ENCODE results near the gene C5AR2.
"Not testable (repeated sequence)": the region's sequence is repeated elsewhere in the genome, so short reads cannot be mapped to it uniquely, and the experiment has no call there.

The C5AR2 gene

DNA sequence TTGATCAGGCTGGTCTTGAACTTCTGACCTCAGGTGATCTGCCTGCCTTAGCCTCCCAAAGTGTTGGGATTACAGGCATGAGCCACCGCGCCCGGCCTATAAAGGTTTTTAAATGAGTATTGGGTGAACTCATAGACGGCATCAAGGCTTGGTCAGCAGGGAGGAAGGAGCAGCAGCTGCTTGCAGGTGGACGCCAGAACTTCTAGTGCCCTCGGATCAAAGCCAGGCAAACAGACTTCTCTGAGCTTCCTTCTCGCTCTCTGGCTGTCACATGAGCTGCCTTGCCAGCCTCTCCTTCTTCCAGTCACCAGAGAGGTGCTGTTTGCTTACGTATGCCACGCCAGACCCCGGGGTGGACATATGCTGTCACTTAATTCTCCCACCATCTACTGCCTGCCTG is 33.5 kb downstream of the C5AR2 start:
- DNase-seq = not testable (repeated sequence)

DNA sequence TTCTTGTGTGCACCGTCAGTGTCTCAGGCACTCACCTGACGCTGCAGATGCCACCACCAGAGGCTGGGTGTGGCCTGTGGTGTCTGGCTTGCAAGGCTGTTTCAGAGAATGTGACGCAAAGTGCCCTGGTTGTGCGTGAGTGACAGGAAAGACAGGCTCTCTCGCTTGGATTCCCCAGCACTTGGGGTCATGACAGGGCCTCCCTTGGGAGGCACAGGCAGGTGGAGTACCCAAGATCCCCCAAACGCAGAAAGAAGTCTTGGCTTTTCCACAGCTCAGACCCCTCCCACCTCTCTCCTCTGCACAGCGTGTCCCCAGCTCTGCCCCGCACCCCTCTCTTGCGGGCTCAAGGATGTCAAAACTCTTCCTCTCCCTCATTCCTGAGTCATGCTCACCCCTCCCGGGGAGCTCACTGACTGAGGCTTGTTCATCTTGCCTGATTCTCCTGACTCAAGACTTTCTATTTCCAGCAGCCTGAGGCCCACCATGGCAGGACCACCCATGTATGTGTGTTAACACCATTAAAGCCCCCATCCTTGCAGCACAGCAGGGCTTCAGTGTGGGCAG is 38.2 kb downstream of the C5AR2 start:
- DNase-seq = no peak

DNA sequence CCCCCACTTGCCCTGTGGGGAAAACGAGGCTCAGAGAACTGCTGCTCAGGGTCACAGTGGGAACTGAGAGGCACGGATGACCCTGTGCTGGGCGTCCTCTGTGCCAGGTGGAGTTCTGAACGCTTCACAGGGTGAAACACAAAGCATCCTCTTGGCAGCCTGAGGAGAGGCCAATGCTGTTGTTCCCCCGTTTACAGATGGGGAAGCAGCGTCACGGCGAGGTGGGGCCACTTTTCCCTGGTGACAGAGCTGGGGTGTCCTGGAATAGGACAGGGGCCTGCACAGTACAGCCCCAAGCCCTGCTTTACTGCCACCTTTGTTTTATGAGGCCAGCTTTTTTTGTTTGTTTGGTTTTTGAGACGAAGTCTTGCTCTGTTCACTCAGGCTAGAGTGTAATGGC is 39.3 kb downstream of the C5AR2 start:
- no peak for DNase-seq

DNA sequence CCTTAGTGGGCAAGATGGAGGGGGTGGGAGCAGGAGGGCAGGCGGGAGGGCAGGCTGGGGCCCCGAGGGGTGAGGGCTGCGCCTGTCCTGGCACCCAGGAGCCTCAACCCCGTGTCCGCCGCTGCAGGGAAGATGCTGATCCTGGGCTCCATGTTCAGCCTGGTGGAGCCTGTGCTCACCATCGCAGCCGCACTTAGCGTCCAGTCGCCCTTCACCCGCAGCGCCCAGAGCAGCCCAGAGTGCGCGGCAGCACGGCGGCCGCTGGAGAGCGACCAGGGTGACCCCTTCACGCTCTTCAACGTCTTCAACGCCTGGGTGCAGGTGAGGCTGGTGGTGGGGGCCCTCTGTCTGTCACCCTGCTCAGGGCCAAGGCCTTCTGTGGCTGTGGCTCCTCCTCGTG is 40.6 kb downstream of the C5AR2 start:
- no peak for DNase-seq

DNA sequence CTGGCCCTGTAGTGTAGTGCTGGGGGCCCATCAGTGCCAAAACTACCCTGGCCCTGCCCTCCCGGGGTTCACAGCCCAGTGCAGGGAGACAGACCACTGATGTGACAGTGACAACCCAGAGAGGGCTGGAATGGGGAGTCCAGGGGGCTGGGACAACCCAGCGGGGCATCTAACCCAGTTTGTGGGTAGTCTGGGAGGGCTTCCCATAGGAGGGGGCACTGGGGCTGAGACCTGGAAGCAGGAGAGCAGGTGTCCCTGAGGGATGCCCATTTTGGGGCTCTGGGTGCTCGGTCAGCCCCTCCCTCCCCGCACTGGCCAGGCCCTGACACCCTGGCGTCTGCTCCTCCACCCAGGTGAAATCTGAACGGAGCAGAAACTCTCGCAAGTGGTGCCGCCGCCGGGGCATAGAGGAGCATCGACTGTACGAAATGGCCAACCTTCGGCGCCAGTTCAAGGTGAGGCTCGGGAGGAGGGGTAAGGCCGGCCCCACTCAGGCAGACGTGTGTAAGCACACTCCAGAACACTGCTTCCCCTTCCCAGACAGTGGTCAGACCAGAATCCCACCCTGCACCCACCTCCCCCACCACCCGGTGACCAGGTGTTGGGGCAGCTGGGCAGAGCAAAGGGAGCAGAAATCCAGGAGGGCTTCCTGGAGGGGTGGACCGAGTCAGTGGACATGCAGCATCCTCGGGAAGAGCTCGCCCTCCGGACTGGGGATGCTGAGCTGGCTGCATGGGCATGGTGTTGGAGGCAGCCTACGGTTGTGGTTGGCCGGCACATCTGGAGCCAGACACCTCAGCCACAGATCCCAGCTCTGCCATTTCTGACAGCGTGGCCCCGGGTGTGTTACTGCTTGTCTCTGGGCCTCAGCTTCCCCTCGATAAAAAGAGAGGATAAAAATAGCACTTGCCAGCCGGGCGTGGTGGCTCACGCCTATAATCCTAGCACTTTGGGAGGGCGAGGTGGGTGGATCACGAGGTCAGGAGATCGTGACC is 41.6 kb downstream of the C5AR2 start:
- DNase-seq = no peak

DNA sequence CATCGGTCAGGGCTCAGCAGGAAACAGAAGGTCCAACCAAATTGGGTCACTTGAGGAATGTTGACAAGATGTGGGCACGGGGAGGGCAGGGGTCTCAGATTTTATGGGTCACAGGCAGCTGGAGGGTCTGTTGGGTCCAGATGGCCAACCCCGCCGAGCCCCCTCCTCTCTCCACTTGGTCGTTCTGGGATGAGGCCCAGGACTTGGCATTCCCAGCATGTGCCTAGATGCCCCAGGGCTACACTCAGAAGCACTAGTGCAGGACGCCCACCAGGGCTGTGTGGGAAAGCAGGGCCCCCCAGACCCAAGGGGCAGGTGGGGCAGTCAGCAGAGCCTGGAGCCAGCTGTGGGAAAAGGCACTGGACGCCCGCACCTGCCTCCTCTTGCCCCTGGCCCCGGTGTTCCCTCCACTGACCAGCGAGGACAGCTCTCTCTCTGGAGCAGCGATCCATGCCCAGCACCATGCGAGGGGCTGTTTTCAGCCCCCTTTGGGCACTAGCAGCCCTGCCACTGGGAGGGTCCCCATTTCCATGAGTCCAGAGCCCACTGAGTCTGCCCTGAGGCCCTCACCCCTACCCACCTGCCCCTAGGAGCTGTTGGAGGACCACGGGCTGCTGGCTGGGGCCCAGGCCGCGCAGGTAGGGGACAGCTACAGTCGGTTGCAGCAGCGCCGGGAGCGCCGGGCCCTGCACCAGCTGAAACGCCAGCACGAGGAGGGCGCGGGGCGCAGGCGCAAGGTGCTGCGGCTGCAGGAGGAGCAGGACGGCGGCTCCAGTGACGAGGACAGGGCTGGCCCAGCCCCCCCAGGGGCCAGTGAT is 43.1 kb downstream of the C5AR2 start:
- no peak for DNase-seq

DNA sequence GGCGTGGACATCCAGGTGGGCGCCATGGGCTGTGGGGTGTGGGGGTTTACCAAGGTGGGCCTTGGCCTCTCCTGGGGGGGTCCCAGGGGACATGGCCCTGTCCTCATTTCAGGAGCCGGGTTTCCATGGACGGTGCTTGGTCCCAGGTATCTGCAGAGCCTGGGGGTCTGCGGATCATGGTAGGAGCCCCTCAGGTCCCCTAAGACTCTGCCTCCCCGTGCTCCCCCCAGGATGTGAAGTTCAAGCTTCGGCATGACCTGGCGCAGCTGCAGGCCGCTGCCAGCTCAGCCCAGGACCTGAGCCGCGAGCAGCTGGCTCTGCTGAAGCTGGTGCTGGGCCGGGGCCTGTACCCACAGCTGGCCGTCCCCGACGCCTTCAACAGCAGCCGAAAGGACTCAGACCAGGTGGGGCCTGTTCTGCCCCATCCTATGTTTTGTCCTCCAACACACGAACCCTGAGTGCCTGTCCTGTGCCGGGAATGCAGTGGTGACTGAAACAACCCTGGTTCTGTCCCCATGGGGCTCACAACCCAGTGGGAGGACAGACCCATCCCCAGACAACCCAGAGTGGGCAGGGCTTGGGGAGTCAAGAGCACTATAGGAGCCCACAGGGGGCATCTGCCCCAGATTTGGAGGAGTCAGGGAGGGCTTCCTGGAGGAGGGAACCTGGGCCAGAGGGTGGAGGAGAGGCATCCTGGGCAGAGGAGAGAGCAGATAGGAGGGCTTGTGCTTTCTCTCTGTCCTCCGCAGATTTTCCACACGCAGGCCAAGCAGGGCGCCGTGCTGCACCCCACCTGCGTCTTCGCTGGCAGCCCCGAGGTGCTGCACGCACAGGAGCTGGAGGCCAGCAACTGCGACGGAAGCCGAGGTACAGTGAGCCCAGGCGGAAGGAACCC is 44.0 kb downstream of the C5AR2 start:
- no peak for DNase-seq

DNA sequence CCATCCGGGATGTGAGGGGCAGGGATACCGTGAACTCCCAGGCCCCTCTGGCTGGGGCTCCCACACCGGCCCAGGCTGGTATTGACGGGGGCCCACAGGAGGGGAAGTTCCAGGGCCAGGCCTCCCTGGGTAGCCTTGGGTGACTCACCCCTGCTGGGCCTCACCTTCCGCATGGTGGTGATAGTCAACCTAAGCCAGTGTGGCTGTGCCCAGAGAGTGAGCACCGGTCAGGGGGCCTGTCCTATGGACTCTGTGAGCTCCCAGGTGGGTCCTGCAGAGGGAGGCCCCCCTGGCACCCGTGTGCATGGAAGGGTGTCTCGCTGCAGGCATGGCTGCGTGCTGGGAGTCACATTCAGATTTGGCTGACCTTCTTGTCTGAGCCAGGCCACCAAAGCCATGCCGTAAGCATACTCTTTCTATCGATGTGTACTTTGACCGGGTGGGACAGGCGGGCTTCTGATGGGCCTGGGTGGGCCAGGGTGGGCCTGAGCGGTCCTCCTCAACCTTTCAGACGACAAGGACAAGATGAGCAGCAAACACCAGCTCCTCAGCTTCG is 44.7 kb downstream of the C5AR2 start:
- DNase-seq = no peak

DNA sequence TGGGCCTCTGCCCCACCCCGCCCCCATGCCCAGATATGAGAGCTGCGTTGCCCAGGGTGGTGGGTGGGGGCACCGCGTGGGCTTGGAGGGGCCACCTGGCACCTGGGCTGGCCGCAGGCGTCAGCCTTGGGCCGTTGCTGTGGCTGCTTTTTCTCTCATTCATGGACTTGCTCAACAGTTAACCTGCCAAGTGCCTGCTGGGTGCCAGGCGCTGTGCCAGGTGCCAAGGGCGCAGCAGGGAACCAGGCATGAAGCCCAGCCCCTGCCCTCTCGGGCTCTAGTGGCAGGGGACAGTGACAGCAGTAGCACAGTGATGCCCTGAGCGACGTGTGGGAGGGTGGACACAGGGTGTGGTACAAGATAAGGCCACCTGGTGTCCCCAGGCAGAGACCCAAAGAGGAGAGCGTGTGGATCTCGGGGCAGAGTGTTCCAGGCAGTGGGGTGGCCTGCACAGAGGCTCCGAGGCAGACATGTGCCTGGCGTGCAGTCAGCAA is 45.3 kb downstream of the C5AR2 start:
- DNase-seq = no peak

DNA sequence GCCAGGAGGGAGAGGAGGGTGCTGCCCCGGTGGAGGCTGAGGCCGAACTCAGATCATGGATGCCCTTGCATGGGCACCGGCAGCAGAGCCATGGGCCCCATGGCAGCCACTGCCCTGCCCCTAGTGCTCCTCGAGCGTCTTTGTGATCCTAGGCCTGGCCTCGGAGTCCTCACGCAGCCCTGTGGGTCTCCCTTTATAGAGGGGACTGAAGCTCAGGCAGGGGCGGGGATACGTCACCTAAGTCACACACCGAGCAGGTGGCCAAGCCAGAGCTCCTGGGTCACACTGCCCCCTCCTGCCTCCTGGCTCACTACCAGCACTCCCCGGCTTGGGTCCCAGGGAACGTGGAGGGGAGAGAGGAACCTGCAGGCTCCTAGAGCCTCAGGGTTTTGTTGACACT is 45.8 kb downstream of the C5AR2 start:
- no peak for DNase-seq

DNA sequence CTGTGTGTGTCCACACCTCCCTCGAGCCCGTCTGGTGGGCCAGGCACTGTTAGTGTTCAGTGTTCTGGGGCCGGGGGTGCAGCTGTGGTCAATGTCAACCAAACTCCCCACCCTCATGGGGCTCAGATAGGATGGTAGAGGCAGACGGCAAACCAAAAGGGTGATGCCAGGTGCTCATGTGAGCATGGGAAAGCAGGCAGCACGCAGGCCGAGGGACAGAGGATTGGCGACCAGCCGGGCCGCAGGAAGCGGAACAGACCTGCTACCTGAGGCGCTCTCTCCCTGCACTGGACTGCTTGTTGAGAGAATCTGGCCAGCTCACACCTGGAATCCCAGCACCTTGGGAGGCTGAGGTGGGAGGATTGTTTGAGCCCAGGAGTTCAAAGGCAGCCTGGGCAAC is 46.3 kb downstream of the C5AR2 start:
- DNase-seq = no peak

DNA sequence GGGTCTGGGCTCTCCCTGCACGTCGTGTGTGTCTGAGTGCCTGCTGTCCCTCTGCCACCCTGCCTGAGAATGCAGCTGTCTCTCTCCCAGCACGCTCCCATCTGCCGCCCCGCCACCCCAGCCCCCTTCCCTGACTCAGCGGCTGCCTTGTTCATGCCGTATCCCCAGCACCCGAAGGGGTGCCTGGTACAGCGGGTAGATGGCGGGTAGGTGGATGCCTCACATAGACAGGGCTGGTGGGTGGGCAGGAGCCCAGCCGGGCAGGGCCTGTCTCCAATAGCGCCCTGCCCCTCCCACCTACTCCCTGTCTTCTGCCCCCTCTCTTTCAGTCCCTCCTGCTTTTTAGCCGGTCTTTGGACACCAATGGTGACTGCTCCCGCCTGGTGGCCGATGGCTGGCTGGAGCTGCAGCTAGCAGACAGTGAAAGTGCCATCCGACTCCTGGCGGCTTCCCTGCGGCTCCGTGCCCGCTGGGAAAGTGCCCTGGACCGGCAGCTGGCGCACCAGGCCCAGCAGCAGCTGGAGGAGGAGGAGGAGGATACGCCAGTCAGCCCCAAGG is 47.5 kb downstream of the C5AR2 start:
- no peak for DNase-seq

DNA sequence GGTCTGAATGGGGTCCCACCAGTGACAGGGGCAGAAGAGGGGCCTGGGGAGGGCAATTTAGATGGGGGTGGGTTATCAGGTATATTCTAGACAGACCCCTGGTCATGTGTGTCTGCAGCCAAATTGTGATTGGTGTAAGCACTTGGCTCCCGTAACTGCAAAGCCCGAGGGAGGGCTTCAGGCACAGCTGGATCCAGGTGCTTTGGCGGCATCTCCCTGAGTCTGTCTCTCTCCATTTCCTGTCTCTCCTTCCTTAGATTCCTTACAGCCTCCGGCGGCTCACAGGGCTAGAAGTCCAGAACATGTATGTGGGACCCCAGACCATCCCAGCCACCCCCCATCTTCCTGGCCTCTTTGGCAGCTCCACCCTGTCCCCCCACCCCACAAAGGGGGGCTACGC is 48.6 kb downstream of the C5AR2 start:
- DNase-seq = no peak

DNA sequence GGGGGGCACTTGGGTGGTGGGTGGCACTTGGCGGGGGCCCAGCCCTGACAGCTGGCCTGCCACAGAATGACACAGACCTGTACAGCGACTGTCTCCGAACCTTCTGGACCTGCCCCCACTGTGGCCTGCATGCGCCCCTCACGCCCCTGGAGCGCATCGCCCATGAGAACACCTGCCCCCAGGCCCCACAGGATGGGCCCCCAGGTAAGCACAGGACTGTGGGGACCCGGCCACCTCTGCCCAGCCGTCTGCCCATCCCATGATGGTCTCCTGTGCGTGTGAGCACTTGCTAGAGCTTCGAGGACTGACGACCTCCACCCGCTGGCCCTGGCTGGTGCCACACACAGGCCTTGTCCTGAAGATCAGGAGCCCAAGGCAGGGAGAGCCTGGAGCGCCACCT is 49.1 kb downstream of the C5AR2 start:
- no peak for DNase-seq

DNA sequence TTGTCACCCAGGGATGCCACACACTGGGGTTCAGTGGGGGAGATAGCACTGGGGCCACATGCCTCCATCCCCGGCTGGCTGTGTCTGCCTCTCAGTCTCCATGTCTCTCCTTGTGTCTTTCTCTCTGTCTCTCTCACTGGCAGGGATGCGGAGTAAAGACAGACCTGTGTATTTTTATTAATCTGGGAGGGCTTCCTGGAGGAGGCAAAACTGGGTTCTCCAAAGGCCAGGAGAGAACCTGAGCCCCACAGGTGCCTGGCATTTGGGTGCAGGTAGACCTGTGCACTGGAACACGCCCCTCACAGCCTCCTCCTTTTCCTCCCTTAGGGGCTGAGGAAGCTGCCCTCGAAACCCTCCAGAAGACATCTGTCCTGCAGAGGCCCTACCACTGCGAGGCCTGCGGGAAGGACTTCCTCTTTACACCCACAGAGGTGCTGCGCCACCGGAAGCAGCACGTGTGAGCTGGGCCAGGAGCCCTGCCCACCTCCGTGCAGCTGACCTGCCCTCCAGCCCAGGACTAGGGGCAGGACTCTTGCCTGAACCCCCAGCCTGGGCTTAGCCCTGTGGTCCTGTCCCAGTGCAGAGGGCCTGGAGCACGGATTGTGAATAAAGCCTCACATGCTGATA is 49.8 kb downstream of the C5AR2 start:
- DNase-seq = no peak

DNA sequence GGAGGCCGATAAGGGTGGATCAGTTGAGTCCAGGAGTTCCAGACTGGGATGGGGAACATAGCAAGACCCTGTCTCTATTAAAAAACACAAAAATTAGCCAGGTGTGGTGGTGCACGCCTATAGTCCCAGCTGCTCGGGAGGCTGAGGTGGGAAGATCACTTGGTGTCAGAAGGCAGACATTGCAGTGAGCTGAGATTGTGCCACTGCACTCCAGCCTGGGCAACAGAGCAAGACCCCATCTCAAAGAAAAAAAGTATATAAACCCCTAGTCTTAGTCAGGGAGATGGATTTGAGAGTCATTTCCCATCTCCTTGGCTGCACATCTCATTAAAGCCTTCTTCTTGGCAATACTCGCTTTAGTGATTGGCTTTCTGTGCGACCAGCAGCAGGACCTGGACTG is 51.9 kb downstream of the C5AR2 start:
- DNase-seq = not testable (repeated sequence)

DNA sequence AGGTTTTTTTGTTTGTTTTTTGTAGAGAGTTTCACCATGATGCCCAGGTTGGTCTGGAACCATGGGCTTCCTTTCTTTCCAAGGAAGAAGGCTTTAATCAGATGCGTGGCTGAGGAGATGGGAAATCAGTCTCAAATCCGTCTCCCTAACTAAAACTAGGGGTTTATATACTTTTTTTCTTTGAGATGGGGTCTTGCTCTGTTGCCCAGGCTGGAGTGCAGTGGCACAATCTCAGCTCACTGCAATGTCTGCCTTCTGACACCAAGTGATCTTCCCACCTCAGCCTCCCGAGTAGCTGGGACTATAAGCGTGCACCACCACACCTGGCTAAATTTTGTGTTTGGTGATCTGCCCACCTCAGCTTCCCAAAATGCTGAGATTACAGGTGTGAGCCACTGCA is 52.6 kb downstream of the C5AR2 start:
- not testable (repeated sequence) for DNase-seq

DNA sequence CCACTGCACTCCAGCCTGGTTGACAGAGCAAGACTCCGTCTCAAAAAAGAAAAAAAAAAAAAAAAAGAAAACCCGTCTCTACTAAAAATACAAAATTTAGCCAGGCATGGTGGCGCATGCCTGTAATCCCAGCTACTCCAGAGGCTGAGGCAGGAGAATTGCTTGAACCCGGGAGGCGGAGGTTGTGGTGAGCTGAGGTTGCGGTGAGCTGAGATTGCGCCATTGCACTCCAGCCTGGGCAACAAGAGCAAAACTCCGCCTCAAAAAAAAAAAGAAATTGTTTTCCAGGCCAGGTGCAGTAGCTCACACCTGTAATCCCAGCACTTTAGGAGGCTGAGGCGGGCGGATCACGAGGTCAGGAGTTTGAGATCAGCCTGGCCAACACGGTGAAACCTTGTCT is 54.6 kb downstream of the C5AR2 start:
- DNase-seq = not testable (repeated sequence)

DNA sequence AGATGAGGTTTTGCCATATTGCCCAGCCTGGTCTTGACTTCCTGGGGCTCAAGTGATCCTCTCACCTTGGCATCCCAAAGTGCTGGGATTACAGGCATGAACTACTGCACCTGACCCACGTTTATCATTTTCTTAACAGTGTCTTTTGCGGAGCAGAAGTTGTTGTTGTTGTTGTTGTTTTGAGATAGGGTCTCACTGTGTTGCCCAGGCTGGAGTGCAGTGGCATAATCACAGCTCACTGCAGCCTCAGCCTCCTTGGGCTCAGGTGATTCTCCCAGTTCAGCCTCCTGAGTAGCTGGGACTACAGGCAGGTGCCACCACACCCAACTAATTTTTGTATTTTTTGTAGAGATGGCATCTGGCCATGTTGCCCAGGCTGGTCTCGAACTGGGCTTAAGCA is 55.6 kb downstream of the C5AR2 start:
- not testable (repeated sequence) for DNase-seq

DNA sequence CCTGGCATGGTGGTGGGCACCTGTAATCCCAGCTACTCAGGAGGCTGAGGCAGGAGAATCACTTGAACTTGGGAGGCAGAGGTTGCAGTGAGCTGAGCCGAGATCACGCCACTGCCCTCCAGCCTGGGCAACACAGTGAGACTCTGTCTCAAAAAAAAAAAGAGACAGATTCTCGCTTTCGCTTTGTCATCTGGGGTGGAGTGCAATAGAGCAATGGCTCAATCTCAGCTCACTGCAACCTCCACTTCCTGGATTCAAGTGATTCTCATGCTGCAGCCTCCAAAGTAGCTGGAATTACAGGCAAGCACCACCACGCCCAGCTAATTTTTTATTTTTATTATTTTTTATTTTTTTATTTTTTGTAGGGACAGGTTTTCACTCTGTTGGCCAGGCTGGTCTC is 56.7 kb downstream of the C5AR2 start:
- not testable (repeated sequence) for DNase-seq

DNA sequence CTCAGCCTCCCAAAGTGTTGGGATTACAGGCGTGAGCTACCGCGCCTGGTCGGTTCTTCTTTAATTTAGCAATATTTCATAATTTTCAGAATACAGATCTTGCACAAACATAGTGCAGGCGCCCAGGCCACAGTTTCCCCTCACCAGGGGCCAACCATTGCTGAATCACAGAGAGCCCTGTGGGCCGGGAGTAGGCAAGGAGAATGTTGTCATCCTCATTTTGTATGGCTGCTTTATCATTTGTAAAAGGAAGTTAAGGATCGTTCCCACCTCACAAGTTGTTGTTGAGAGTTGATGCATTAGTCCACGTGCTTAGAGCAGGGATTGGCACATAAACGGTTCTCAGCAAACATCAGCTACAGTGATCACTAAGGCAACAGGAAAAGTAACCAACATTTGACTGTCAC is 57.2 kb downstream of the C5AR2 start:
- DNase-seq = no peak
